HUDEP-2 (cell line): ENCODE measurements around the gene CPXM2.

ENCODE experiments used
- DNase-seq, 76 experiments: peaks; one replicate each; lab custom pipeline; 2025; ENCODE audit not compliant: unreplicated experiment in 76 of 76; lab: John Stamatoyannopoulos, UW

The CPXM2 gene

GRCh38 chr10:123878666-123879303, 12.8 kb downstream of the CPXM2 start:
- no peak for DNase-seq

GRCh38 chr10:123870260-123870659, 21.3 kb downstream of the CPXM2 start:
- no peak for DNase-seq

- DNase-seq, result no peak
These were observed 22.6 kb downstream of the CPXM2 start for GRCh38 chr10:123869020-123869414.

- DNase-seq, result no peak
These were observed 23.3 kb downstream of the CPXM2 start for GRCh38 chr10:123868038-123869019.

GRCh38 chr10:123865880-123866279, 25.7 kb downstream of the CPXM2 start:
- DNase-seq, result no peak

GRCh38 chr10:123865350-123865749, 26.3 kb downstream of the CPXM2 start:
- no peak for DNase-seq

GRCh38 chr10:123864923-123865322, 26.7 kb downstream of the CPXM2 start:
- no peak for DNase-seq

- no peak for DNase-seq
These were observed 27.7 kb downstream of the CPXM2 start for GRCh38 chr10:123863721-123864482.

GRCh38 chr10:123863183-123863575, 28.4 kb downstream of the CPXM2 start:
- no peak for DNase-seq

- no peak for DNase-seq
These were observed 29.0 kb downstream of the CPXM2 start for GRCh38 chr10:123862421-123863182.

- DNase-seq, result no peak
These were observed 30.8 kb downstream of the CPXM2 start for GRCh38 chr10:123860856-123861255.

- DNase-seq, result no peak
These were observed 31.4 kb downstream of the CPXM2 start for GRCh38 chr10:123860209-123860608.

GRCh38 chr10:123859653-123860050, 32.0 kb downstream of the CPXM2 start:
- DNase-seq, result no peak

GRCh38 chr10:123858907-123859652, 32.5 kb downstream of the CPXM2 start:
- no peak for DNase-seq

- DNase-seq, result no peak
These were observed 33.4 kb downstream of the CPXM2 start for GRCh38 chr10:123858077-123858681.

- DNase-seq, result no peak
These were observed 34.0 kb downstream of the CPXM2 start for GRCh38 chr10:123857616-123858015.

GRCh38 chr10:123855008-123855684, 36.5 kb downstream of the CPXM2 start:
- DNase-seq, result no peak

- DNase-seq, result no peak
These were observed 37.1 kb downstream of the CPXM2 start for GRCh38 chr10:123854498-123854897.

GRCh38 chr10:123854003-123854402, 37.6 kb downstream of the CPXM2 start:
- DNase-seq, result no peak
